CD4-positive, alpha-beta T cell (primary cell): ENCODE data around the gene FAM221B. TPM values are rescaled to one million over a fixed set of nuclear protein-coding genes. Genes with fewer than 3 reads are reported as not detected.

Source experiments
- ATAC-seq: fragments of 200-7000 bp; cut with Tn5 transposase; one replicate; pipeline ENCODE4 v1.10.0; 2022; ENCODE audit warnings: mild to moderate bottlenecking; ENCODE audit not compliant: poor library complexity
- CTCF ChIA-PET: fragments of 350-600 bp; sonication (Branson Sonifier 250); formaldehyde crosslinking; loops from one replicate; lab custom pipeline; 2021; ENCODE audit warnings: antibody characterized with exemption, inconsistent platforms; lab: Charles Lee
- POLR2A ChIA-PET: fragments of 350-600 bp; sonication (Branson Sonifier 250); formaldehyde crosslinking; loops from one replicate; lab custom pipeline; 2021; ENCODE audit warnings: antibody characterized with exemption, inconsistent platforms; lab: Charles Lee
- DNase-seq, 14 experiments: peaks; one replicate each; pipeline ENCODE4 v3.0.0-alpha.2; 2013 to 2020; ENCODE audit warnings: mixed read lengths in 2 of 14
- H3K27ac ChIP-seq, 2 donors: one replicate each; pipeline versions ENCODE4 v1.5.1 to v1.7.0; 2013; ENCODE audit warnings: low read length in 2 of 2, low read depth in 1 of 2, mild to moderate bottlenecking in 1 of 2
- H3K27me3 ChIP-seq, 2 experiments: 1 replicate in 1 of 2; 2 replicates in 1 of 2; pipeline versions ENCODE4 v1.6.1 to v1.7.0; 2013; ENCODE audit warnings: low read length in 2 of 2, control low read depth in 1 of 2, mild to moderate bottlenecking in 1 of 2, moderate library complexity in 1 of 2; ENCODE audit not compliant: insufficient read depth in 2 of 2, control insufficient read depth in 1 of 2
- H3K36me3 ChIP-seq: one replicate; pipeline ENCODE4 v1.6.1; 2013; ENCODE audit warnings: low read length, control low read depth; ENCODE audit not compliant: insufficient read depth
- H3K4me1 ChIP-seq: one replicate; pipeline ENCODE4 v1.6.1; 2013; ENCODE audit warnings: low read length, control low read depth; ENCODE audit not compliant: insufficient read depth
- H3K4me3 ChIP-seq: one replicate; pipeline ENCODE4 v1.5.1; 2013; ENCODE audit warnings: mild to moderate bottlenecking, low read length, moderate library complexity
- H3K9me3 ChIP-seq, 2 experiments: 1 replicate in 1 of 2; 2 replicates in 1 of 2; pipeline versions ENCODE4 v1.6.1 to v1.7.0; 2013; ENCODE audit warnings: low read length in 2 of 2, mild to moderate bottlenecking in 2 of 2, control low read depth in 1 of 2, moderate library complexity in 1 of 2; ENCODE audit not compliant: control insufficient read depth in 1 of 2, insufficient read depth in 1 of 2
- H3K27ac Mint-ChIP-seq: one replicate; pipeline ENCODE4 v1.8.0; 2020; ENCODE audit warnings: mixed read lengths
- H3K27me3 Mint-ChIP-seq: one replicate; pipeline ENCODE4 v1.8.0; 2021; ENCODE audit warnings: mixed read lengths
- H3K36me3 Mint-ChIP-seq: one replicate; pipeline ENCODE4 v1.8.0; 2021; ENCODE audit warnings: low read depth, mixed read lengths
- H3K4me1 Mint-ChIP-seq: one replicate; pipeline ENCODE4 v1.8.0; 2021; ENCODE audit warnings: low read depth, mixed read lengths
- H3K4me3 Mint-ChIP-seq: one replicate; pipeline ENCODE4 v1.8.0; 2020; ENCODE audit warnings: mild to moderate bottlenecking, mixed read lengths
- H3K9me3 Mint-ChIP-seq: one replicate; pipeline ENCODE4 v1.8.0; 2020; ENCODE audit warnings: mixed read lengths
- intact Hi-C, 2 experiments: fragments of 100-400 bp; cut with DNase I in 1 of 2; cut with micrococcal nuclease in 1 of 2; formaldehyde crosslinking; loops; one replicate each; pipeline versions ENCODE4 v1.15.1 to v1.9.0; 2023 to 2025; cut with DNase I, micrococcal nuclease
- total RNA-seq, 174 experiments: library from RNA in 2 of 174; stranded (reverse) in 2 of 174; gene quantifications; one replicate each; pipeline ENCODE4 v1.2.3 and lab custom pipeline; 2021 to 2026
- TF ChIP-seq, protein P1 (sequence below): fragments of 200-600 bp; IDR thresholded peaks from one replicate; pipeline ENCODE4 v1.8.0; 2022; ENCODE audit warnings: antibody characterized with exemption, mild to moderate bottlenecking

The FAM221B gene
- total RNA-seq, 2 experiments from 2014 or later = not detected

DNA sequence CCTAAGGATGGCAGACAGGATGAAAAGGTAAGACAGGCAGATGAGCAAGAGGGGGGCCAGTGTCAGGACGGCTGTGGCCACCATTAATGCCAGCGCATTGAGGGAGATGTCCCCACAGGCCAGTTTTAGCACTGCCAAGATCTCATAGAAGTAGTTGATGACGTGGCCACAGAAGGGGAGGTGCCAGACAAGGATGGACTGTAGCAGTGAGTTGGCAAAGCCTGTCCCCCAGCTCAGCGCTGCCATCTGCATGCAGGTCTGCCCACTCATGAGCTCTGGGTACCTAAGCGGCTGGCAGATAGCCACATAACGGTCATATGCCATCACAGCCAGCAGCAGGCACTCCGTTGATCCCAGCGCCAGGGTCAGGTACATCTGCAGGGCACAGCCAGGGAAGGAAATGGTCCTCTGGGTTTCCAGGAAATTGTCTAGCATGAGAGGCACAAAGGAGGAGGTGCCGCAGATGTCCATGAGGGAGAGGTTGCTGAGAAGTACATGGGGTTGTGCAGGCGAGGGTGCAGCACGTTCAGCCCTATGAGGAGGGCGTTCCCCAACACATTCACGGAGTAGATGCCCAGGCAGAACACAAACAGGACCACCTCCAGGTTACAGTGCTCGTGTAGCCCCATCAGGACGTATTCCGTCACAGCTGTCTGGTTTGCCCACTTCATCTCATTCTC is 30.9 kb upstream of the FAM221B start:
- no peaks in the 10 kb centered on the region for H3K4me1 Mint-ChIP-seq
- H3K36me3 ChIP-seq = no peaks in the 10 kb centered on the region
- no peak overlapping the region for H3K4me3 Mint-ChIP-seq
- TF ChIP-seq, protein P1, sequence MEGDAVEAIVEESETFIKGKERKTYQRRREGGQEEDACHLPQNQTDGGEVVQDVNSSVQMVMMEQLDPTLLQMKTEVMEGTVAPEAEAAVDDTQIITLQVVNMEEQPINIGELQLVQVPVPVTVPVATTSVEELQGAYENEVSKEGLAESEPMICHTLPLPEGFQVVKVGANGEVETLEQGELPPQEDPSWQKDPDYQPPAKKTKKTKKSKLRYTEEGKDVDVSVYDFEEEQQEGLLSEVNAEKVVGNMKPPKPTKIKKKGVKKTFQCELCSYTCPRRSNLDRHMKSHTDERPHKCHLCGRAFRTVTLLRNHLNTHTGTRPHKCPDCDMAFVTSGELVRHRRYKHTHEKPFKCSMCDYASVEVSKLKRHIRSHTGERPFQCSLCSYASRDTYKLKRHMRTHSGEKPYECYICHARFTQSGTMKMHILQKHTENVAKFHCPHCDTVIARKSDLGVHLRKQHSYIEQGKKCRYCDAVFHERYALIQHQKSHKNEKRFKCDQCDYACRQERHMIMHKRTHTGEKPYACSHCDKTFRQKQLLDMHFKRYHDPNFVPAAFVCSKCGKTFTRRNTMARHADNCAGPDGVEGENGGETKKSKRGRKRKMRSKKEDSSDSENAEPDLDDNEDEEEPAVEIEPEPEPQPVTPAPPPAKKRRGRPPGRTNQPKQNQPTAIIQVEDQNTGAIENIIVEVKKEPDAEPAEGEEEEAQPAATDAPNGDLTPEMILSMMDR = no peak
- H3K9me3 ChIP-seq = no peaks in the 10 kb centered on the region
- no peak for ATAC-seq
- H3K27me3 Mint-ChIP-seq = peaks cover 17% of the 10 kb centered on the region
- no peak overlapping the region for H3K4me3 ChIP-seq
- H3K27me3 ChIP-seq = no peaks in the 10 kb centered on the region
- no peak overlapping the region for H3K27ac Mint-ChIP-seq
- no peaks in the 10 kb centered on the region for H3K4me1 ChIP-seq
- H3K9me3 Mint-ChIP-seq = no peaks in the 10 kb centered on the region
- intact Hi-C loops = no loop called here
- peak in 4 of 14 experiments; percentile 14 to 58 (median 35) for DNase-seq
- ChIA-PET POLR2A (no interaction called here), CTCF (no interaction called here)
- H3K36me3 Mint-ChIP-seq = no peaks in the 10 kb centered on the region
- H3K27ac ChIP-seq = no peak overlapping the region

DNA sequence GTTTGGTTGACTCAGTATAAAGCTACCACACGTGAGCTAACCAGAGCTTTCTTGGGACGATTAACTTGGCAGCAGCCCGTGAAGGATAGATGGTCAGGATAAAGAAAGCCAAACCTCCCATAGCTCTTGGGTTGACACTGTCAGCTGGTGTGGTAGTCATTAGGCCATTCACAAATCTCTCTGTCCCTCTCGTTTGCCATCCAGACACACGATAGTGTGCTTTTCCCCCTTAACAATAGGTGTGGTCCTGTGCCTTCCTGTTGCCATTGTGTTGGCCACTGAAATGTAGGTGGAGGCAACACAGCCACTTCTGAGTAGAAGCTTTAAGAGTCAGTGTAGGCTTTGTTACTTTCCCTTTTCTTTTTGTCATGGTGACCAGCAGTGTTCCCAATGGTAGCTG is 29.9 kb upstream of the FAM221B start:
- Mint-ChIP-seq H3K9me3 (no peaks in the 10 kb centered on the region), H3K27me3 (peaks cover 17% of the 10 kb centered on the region), H3K4me3 (no peak overlapping the region), H3K27ac (no peak overlapping the region), H3K36me3 (no peaks in the 10 kb centered on the region), H3K4me1 (no peaks in the 10 kb centered on the region)
- H3K27me3 ChIP-seq = no peaks in the 10 kb centered on the region
- no peak overlapping the region for H3K27ac ChIP-seq
- H3K4me1 ChIP-seq = no peaks in the 10 kb centered on the region
- intact Hi-C loops = no loop called here
- CTCF ChIA-PET = no interaction called here
- POLR2A ChIA-PET = no interaction called here
- no peaks in the 10 kb centered on the region for H3K36me3 ChIP-seq
- TF ChIP-seq, protein P1 = no peak
- DNase-seq (no peak), ATAC-seq (no peak)
- H3K4me3 ChIP-seq = no peak overlapping the region
- no peaks in the 10 kb centered on the region for H3K9me3 ChIP-seq

DNA sequence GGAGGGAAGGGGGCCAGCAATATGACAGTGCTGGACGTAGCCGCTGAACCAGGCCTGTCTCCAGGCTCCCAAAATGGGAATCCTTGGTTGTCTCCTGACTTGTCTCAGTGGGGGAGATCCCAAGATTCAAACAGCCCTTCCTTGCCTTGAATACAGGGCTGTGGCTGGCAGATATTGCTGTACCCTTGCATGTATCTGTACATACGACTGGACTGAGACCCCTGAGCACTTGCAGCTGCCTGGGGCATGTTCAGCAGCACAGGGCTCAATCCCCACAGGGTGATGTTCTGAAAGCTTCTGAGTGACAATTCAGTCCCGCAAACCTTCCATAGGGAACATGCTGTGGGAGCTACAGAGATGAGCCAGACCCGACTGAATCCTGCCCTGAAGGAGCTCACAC is 28.4 kb upstream of the FAM221B start:
- Histone ChIP-seq H3K27ac (no peak overlapping the region), H3K27me3 (no peaks in the 10 kb centered on the region), H3K36me3 (no peaks in the 10 kb centered on the region), H3K4me3 (no peak overlapping the region), H3K9me3 (no peaks in the 10 kb centered on the region), H3K4me1 (no peaks in the 10 kb centered on the region)
- H3K27ac Mint-ChIP-seq = no peak overlapping the region
- H3K9me3 Mint-ChIP-seq = no peaks in the 10 kb centered on the region
- peaks cover 10% of the 10 kb centered on the region for H3K27me3 Mint-ChIP-seq
- H3K36me3 Mint-ChIP-seq = no peaks in the 10 kb centered on the region
- TF ChIP-seq, protein P1 = no peak
- ChIA-PET POLR2A (no interaction called here), CTCF (interaction anchor here (0.8 kb wide), 1 partner anchor 25 kb away, joined by 3 read pairs; no protein-coding TSS in a partner anchor)
- ATAC-seq (no peak), DNase-seq (no peak)
- H3K4me1 Mint-ChIP-seq = no peaks in the 10 kb centered on the region
- intact Hi-C loops = no loop called here
- H3K4me3 Mint-ChIP-seq = no peak overlapping the region
